Measurements from ENCODE around the gene GDPD5.

Gene GDPD5

DNA sequence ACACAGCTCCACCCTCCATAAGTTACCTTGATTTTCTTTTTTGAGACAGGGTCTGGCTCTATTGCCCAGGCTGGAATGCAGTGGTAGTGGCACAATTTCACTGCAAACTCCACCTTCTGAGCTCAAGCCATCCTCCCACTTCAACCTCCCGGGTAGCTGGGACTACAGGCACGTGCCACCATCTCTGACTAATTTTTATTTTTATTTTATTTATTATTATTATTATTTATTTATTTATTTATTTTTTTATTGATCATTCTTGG is 116.9 kb downstream of the GDPD5 start:
- TF ChIP-seq, protein P1, sequence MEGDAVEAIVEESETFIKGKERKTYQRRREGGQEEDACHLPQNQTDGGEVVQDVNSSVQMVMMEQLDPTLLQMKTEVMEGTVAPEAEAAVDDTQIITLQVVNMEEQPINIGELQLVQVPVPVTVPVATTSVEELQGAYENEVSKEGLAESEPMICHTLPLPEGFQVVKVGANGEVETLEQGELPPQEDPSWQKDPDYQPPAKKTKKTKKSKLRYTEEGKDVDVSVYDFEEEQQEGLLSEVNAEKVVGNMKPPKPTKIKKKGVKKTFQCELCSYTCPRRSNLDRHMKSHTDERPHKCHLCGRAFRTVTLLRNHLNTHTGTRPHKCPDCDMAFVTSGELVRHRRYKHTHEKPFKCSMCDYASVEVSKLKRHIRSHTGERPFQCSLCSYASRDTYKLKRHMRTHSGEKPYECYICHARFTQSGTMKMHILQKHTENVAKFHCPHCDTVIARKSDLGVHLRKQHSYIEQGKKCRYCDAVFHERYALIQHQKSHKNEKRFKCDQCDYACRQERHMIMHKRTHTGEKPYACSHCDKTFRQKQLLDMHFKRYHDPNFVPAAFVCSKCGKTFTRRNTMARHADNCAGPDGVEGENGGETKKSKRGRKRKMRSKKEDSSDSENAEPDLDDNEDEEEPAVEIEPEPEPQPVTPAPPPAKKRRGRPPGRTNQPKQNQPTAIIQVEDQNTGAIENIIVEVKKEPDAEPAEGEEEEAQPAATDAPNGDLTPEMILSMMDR (IDR thresholded peaks at IDR 0.05), result no peak

DNA sequence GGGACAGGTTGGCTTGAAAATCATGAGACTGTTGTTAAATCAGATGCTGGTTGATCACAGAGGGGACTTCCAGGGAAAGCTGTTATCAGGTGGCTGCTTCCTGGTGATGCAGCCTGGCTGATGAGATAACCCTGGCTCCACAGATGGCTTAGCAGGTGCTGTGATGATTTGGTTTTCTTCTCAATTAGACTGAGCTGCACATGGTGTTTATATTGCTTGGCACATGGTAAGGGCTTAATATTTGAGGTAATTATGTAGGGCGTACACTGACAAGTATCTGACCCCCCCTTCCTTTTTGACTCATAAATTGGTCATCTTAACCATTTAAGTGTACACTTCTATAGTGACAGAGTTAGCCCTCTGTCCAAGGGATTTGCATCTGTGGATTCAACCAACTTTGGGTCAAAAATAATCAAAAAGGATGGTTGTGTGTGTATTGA is 119.4 kb downstream of the GDPD5 start:
- TF ChIP-seq, protein P1 (IDR thresholded peaks at IDR 0.05), result no peak

GRCh38 chr11:75403983-75404658 is 121.6 kb downstream of the GDPD5 start:
- TF ChIP-seq, protein P1 (IDR thresholded peaks at IDR 0.05), result no peak

DNA sequence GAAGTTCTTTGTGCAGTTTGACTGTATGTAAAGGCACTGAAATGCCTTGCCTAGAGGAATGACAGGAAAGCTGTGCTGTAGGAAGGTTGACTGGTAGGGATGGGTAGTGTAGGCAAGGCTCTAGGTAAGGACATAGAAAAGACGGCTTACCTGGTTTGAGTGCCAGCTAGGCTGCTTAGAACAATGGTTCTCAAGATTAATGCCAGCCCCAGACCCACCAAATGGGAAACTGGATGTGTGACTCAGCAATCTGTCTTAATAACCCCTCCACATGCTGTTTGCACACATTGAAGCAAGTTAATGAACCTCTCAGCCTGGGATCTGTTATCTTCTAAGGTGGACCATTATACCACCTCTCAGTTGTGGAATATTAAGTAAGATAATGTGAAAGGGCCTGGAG is 122.7 kb downstream of the GDPD5 start:
- TF ChIP-seq, protein P1 (IDR thresholded peaks at IDR 0.05), result no peak

GRCh38 chr11:75402002-75402773 is 123.6 kb downstream of the GDPD5 start:
- TF ChIP-seq, protein P1 (IDR thresholded peaks at IDR 0.05), result no peak

DNA sequence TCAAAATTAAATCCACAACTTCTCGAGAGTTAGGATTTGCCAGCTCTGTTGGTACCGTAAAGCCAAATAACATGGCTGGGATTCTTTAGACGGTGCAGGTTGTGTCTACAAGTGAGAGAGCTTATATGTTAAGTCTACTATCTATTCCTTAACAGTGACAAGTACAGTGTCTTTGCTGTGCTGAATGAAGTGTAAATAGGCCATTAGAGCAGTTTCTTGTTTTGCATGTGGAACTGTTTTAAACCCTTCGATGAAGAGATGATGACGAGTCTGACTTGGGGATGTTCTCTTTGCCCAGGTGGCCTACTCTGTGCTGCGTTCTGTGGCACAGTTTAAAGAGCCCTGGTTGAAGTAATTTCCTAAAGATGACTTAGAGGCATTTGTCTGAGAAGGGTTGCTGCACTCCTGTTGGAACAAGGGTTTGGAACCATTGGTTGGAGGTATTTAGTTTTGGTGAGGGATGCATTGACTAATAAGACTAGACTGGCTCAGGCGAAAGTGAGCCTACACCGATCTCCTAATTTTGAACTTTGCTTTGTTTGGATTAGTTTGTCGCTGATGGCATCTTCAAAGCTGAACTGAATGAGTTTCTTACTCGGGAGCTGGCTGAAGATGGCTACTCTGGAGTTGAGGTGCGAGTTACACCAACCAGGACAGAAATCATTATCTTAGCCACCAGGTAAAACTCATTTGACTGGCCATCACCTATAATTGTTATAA is 125.4 kb downstream of the GDPD5 start:
- TF ChIP-seq, protein P1 (IDR thresholded peaks at IDR 0.05), result no peak

DNA sequence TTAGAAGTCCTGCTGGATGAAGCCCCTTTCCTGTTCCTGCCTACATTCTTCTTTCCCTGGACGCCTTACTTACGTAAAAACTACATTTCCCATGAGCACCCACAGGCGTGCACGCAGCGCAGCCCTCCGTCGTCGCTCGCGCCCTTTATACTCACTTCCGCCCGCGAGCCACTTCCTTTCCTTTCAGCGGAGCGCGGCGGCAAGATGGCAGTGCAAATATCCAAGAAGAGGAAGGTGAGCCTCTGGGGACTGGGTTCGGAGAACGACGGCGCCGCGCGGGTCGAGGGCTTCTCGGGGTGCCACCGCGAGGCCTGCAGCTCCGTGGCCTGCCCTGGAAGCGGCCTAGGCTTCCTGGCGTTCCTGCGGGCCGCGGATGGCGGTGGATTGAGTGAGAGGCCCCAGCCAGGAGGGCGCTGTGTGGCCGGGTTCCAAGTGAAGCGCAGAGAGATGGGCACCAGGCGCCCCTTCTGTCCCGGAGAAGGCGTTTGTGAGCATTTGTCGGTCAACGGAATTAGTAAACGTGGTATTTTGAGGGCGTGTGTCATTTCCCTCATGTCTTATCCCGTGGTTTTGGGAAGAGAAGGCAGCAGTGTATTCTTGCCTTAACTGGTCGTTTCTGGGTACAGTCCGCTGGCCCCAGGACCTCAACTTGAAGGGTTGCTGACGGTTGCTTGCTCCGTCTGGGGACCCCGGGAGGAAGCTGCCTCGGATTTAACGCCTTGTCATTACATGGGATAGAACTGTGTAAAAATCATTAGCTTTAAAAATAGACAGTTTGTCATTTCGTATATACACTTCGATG is 126.2 kb downstream of the GDPD5 start, which contains the start of gene RPS3:
Gene RPS3, plus strand, starts transcription at position 175 of the 802 bp plus-strand sequence. Its CDS starts 30 bp downstream, at position 205.
- TF ChIP-seq, protein P1 (IDR thresholded peaks at IDR 0.05), result no peak
